ENCODE measurements around the gene LPCAT4.

The LPCAT4 gene

GRCh38 chr15:34339946-34340345 is 27.1 kb downstream of the LPCAT4 start:
- Histone ChIP-seq H4K20me1 (ENCODE audit: insufficient read depth, low read length, poor library complexity, severe bottlenecking) (peaks cover 12% of the 10 kb centered on the region), H3K36me3 (ENCODE audit: insufficient read depth, low read length) (no peaks in the 10 kb centered on the region), H3K9me2 (replicated peaks; ENCODE audit: low read depth, low read length) (no peaks in the 10 kb centered on the region), H3K4me2 (ENCODE audit: low read depth, low read length, poor library complexity, severe bottlenecking) (peak overlapping the region; percentile 81), H3K79me2 (ENCODE audit: insufficient read depth, low read length) (peaks cover 69% of the 10 kb centered on the region), H3K4me3 (ENCODE audit: low read length, poor library complexity, severe bottlenecking) (peak overlapping the region; percentile 35), H3K27me3 (ENCODE audit: insufficient read depth, low read length, poor library complexity, severe bottlenecking) (no peaks in the 10 kb centered on the region), H3F3A (ENCODE audit: low read depth) (peaks cover 9% of the 10 kb centered on the region), H3K4me1 (ENCODE audit: insufficient read depth, low read length, poor library complexity, severe bottlenecking) (peaks cover 47% of the 10 kb centered on the region), H3K9me3 (ENCODE audit: insufficient read depth, low read depth, low read length) (no peaks in the 10 kb centered on the region), H2AFZ (ENCODE audit: low read length) (no peak overlapping the region), H3K9ac (ENCODE audit: low read depth, low read length, poor library complexity, severe bottlenecking) (peak overlapping the region; percentile 20)
- TF ChIP-seq CTCF (conservative IDR thresholded peaks at IDR 0.05; ENCODE audit: low read length), result no peak
- TF ChIP-seq EZH2phosphoT487 (IDR thresholded peaks at IDR 0.05; ENCODE audit: borderline replicate concordance), result no peak

GRCh38 chr15:34338347-34338746 is 28.6 kb downstream of the LPCAT4 start:
- Histone ChIP-seq H3K79me2 (ENCODE audit: insufficient read depth, low read length) (peaks cover 85% of the 10 kb centered on the region), H3K9me3 (ENCODE audit: insufficient read depth, low read depth, low read length) (no peaks in the 10 kb centered on the region), H3K27me3 (ENCODE audit: insufficient read depth, low read length, poor library complexity, severe bottlenecking) (no peaks in the 10 kb centered on the region), H3K9ac (ENCODE audit: low read depth, low read length, poor library complexity, severe bottlenecking) (peak overlapping the region; percentile 91), H2AFZ (ENCODE audit: low read length) (no peak overlapping the region; the same call in 1 of the 2 replicates), H3K4me3 (ENCODE audit: low read length, poor library complexity, severe bottlenecking) (peak overlapping the region; percentile 84), H3K4me2 (ENCODE audit: low read depth, low read length, poor library complexity, severe bottlenecking) (peak overlapping the region; percentile 75), H3K9me2 (replicated peaks; ENCODE audit: low read depth, low read length) (no peaks in the 10 kb centered on the region), H3F3A (ENCODE audit: low read depth) (peaks cover 17% of the 10 kb centered on the region), H4K20me1 (ENCODE audit: insufficient read depth, low read length, poor library complexity, severe bottlenecking) (peaks cover 12% of the 10 kb centered on the region), H3K4me1 (ENCODE audit: insufficient read depth, low read length, poor library complexity, severe bottlenecking) (peaks cover 56% of the 10 kb centered on the region), H3K36me3 (ENCODE audit: insufficient read depth, low read length) (no peaks in the 10 kb centered on the region)
- no peak for TF ChIP-seq CTCF (conservative IDR thresholded peaks at IDR 0.05; ENCODE audit: low read length)
- no peak for TF ChIP-seq EZH2phosphoT487 (IDR thresholded peaks at IDR 0.05; ENCODE audit: borderline replicate concordance)

- H3K4me1 ChIP-seq (ENCODE audit: insufficient read depth, low read length, poor library complexity, severe bottlenecking), result peaks cover 59% of the 10 kb centered on the region
- H3F3A ChIP-seq (ENCODE audit: low read depth), result peaks cover 19% of the 10 kb centered on the region
- no peaks in the 10 kb centered on the region for H3K9me3 ChIP-seq (ENCODE audit: insufficient read depth, low read depth, low read length)
- H3K27me3 ChIP-seq (ENCODE audit: insufficient read depth, low read length, poor library complexity, severe bottlenecking), result no peaks in the 10 kb centered on the region
- peaks cover 12% of the 10 kb centered on the region for H4K20me1 ChIP-seq (ENCODE audit: insufficient read depth, low read length, poor library complexity, severe bottlenecking)
- peak within 1 kb of the TSS; percentile 75 for H3K4me2 ChIP-seq (ENCODE audit: low read depth, low read length, poor library complexity, severe bottlenecking)
- H2AFZ ChIP-seq (ENCODE audit: low read length), result peak within 1 kb of the TSS; percentile 72
- H3K79me2 ChIP-seq (ENCODE audit: insufficient read depth, low read length), result peaks cover 90% of the 10 kb centered on the region
- peak within 1 kb of the TSS; percentile 84 for H3K4me3 ChIP-seq (ENCODE audit: low read length, poor library complexity, severe bottlenecking)
- no peak for TF ChIP-seq CTCF (conservative IDR thresholded peaks at IDR 0.05; ENCODE audit: low read length)
- TF ChIP-seq EZH2phosphoT487 (IDR thresholded peaks at IDR 0.05; ENCODE audit: borderline replicate concordance), result no peak
- H3K9me2 ChIP-seq (replicated peaks; ENCODE audit: low read depth, low read length), result no peaks in the 10 kb centered on the region
- peak within 1 kb of the TSS; percentile 91 for H3K9ac ChIP-seq (ENCODE audit: low read depth, low read length, poor library complexity, severe bottlenecking)
- H3K36me3 ChIP-seq (ENCODE audit: insufficient read depth, low read length), result no peaks in the 10 kb centered on the region
These were observed 29.3 kb downstream of the LPCAT4 start, which contains the start of gene SLC12A6 for GRCh38 chr15:34337557-34338306. Gene SLC12A6, minus strand, starts transcription at chr15:34337781. Its CDS starts 1,101 bp downstream, at chr15:34336680.

Measured in Loucy (cell line).